ENCODE measurements around the gene PTPRN2. TPM values are rescaled to one million over a fixed set of nuclear protein-coding genes. Genes with fewer than 3 reads are reported as not detected.

Gene PTPRN2
- total RNA-seq, 1 experiment from 2014 or later, result 2.1 TPM

DNA sequence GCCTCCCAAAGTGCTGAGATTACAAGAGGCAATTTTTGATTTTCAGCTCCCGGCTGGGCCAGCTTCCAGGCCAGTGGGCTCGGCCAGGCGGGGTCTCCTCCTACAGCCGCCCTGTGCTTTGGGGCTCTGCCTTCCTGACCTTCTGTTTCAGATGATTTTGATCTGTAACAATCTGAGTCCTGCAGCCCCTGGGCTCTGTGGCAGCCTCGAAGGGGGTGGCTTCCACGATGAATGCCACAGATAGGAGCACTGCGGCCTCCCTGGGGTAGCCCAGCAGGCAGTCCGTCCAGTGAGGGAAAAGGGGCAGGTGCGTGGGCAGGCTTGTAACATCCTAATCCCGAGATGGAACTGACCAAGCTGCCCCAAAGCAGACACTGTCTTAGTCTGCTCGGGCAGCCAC lies 1073.3 kb downstream of the PTPRN2 start:
- intact Hi-C loops (cut with micrococcal nuclease), result no loop called here
- no peak for ATAC-seq
- no peak overlapping the region for H3K4me2 ChIP-seq (ENCODE audit: low read length)
- RAD21 ChIA-PET (ENCODE audit: low non-redundant PET in 1 of 2, low total read pairs in 2 of 2, uncharacterized antibody in 2 of 2, unreplicated experiment in 2 of 2), result no interaction called here
- no peak overlapping the region for H3K9ac ChIP-seq (ENCODE audit: low read length)
- no peak overlapping the region for H3K4me3 ChIP-seq (replicated peaks in 1 of 2; ENCODE audit: low read depth in 1 of 2, low read length in 2 of 2)
- DNase-seq (ENCODE audit: low read depth, low spot score), result no peak
- TF ChIP-seq RAD21 (IDR thresholded peaks at IDR 0.05; ENCODE audit: low read depth) (no peak), ZNF274 (IDR thresholded peaks at IDR 0.05; ENCODE audit: low read depth, low read length) (no peak), FOSL1 (IDR thresholded peaks at IDR 0.05; ENCODE audit: low read depth) (no peak), SIN3A (IDR thresholded peaks at IDR 0.05; ENCODE audit: low read depth) (no peak), SRF (IDR thresholded peaks at IDR 0.05; ENCODE audit: low read depth) (no peak), POLR2A (IDR thresholded peaks at IDR 0.05; ENCODE audit: borderline replicate concordance, extremely low read depth, insufficient read depth, insufficient read length) (no peak), EZH2phosphoT487 (IDR thresholded peaks at IDR 0.05; ENCODE audit: borderline replicate concordance) (no peak), EZH2 (IDR thresholded peaks at IDR 0.05) (no peak), JUND (IDR thresholded peaks at IDR 0.05) (no peak), CBX3 (IDR thresholded peaks at IDR 0.05; ENCODE audit: low read depth) (no peak), SP1 (IDR thresholded peaks at IDR 0.05; ENCODE audit: low read depth) (no peak), CEBPB (IDR thresholded peaks at IDR 0.05; ENCODE audit: low read depth) (no peak), ZFX (IDR thresholded peaks at IDR 0.05) (no peak)
- TF ChIP-seq, protein P1, sequence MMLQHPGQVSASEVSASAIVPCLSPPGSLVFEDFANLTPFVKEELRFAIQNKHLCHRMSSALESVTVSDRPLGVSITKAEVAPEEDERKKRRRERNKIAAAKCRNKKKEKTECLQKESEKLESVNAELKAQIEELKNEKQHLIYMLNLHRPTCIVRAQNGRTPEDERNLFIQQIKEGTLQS (IDR thresholded peaks at IDR 0.05), result no peak
- no peaks in the 10 kb centered on the region for H3K36me3 ChIP-seq (ENCODE audit: control insufficient read depth in 1 of 2, insufficient read depth in 2 of 2, low read length in 2 of 2)
- H2AFZ ChIP-seq (ENCODE audit: low read depth, low read length, poor library complexity, severe bottlenecking), result no peak overlapping the region
- H3K9me3 ChIP-seq (ENCODE audit: control insufficient read depth in 1 of 2, insufficient read depth in 1 of 2, low read depth in 1 of 2, low read length in 2 of 2), result no peaks in the 10 kb centered on the region
- POLR2A ChIA-PET, result no interaction called here
- peaks cover 5% of the 10 kb centered on the region for H3K27me3 ChIP-seq (ENCODE audit: insufficient read depth, low read length)
- no peaks in the 10 kb centered on the region for H3K79me2 ChIP-seq (ENCODE audit: insufficient read depth, low read length)
- CTCF ChIA-PET, result no interaction called here
- H3K4me1 ChIP-seq (ENCODE audit: control insufficient read depth in 1 of 2, insufficient read depth in 2 of 2, low read length in 2 of 2), result no peaks in the 10 kb centered on the region
- no peaks in the 10 kb centered on the region for H4K20me1 ChIP-seq (ENCODE audit: insufficient read depth)
- no TSS peak for BruUV-seq (replicated peaks)
- no peak overlapping the region for H3K27ac ChIP-seq (ENCODE audit: low read depth, low read length)
- H3K9me2 ChIP-seq (ENCODE audit: insufficient read depth), result no peaks in the 10 kb centered on the region

DNA sequence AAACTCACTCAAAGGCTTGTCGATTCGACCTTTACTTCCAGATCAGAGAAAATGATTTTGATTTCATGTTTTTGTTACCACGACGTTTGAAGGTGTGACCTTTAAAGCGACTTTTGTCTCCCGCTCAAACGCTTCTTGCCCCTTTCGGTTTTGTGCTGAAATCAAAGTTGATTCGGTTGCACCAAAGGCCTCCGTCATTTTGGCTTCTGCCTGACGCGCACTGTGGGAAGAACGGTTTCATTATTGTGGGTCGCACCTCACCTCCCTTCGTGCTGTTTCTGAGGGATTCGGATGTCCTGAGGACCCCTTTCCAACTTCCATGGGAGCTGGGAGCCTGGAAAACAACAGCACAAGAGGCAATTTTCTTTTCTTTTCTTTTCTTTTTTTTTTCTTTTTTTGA lies 1073.9 kb downstream of the PTPRN2 start:
- Histone ChIP-seq H3K36me3 (ENCODE audit: control insufficient read depth in 1 of 2, insufficient read depth in 2 of 2, low read length in 2 of 2) (no peaks in the 10 kb centered on the region), H3K9ac (ENCODE audit: low read length) (no peak overlapping the region), H3K9me2 (ENCODE audit: insufficient read depth) (no peaks in the 10 kb centered on the region), H2AFZ (ENCODE audit: low read depth, low read length, poor library complexity, severe bottlenecking) (no peak overlapping the region), H3K4me1 (ENCODE audit: control insufficient read depth in 1 of 2, insufficient read depth in 2 of 2, low read length in 2 of 2) (no peaks in the 10 kb centered on the region), H4K20me1 (ENCODE audit: insufficient read depth) (no peaks in the 10 kb centered on the region), H3K27me3 (ENCODE audit: insufficient read depth, low read length) (peaks cover 6% of the 10 kb centered on the region), H3K9me3 (ENCODE audit: control insufficient read depth in 1 of 2, insufficient read depth in 1 of 2, low read depth in 1 of 2, low read length in 2 of 2) (no peaks in the 10 kb centered on the region), H3K4me3 (replicated peaks in 1 of 2; ENCODE audit: low read depth in 1 of 2, low read length in 2 of 2) (no peak overlapping the region), H3K27ac (ENCODE audit: low read depth, low read length) (no peak overlapping the region), H3K4me2 (ENCODE audit: low read length) (no peak overlapping the region), H3K79me2 (ENCODE audit: insufficient read depth, low read length) (no peaks in the 10 kb centered on the region)
- no TSS peak for BruUV-seq (replicated peaks)
- DNase-seq (ENCODE audit: low read depth, low spot score) (no peak), ATAC-seq (no peak)
- ChIA-PET CTCF (no interaction called here), RAD21 (ENCODE audit: low non-redundant PET in 1 of 2, low total read pairs in 2 of 2, uncharacterized antibody in 2 of 2, unreplicated experiment in 2 of 2) (no interaction called here), POLR2A (no interaction called here)
- TF ChIP-seq JUND (IDR thresholded peaks at IDR 0.05), result no peak
- no peak for TF ChIP-seq EGR1 (IDR thresholded peaks at IDR 0.05; ENCODE audit: low read depth)
- TF ChIP-seq CBX3 (IDR thresholded peaks at IDR 0.05; ENCODE audit: low read depth), result no peak
- TF ChIP-seq EZH2phosphoT487 (IDR thresholded peaks at IDR 0.05; ENCODE audit: borderline replicate concordance), result no peak
- no peak for TF ChIP-seq CEBPB (IDR thresholded peaks at IDR 0.05; ENCODE audit: low read depth)
- TF ChIP-seq TCF7L2 (IDR thresholded peaks at IDR 0.05; ENCODE audit: borderline replicate concordance, extremely low read depth, insufficient read depth, insufficient read length), result no peak
- TF ChIP-seq RAD21 (IDR thresholded peaks at IDR 0.05; ENCODE audit: low read depth), result no peak
- no peak for TF ChIP-seq CTCF (IDR thresholded peaks at IDR 0.05 in 2 of 3, conservative IDR thresholded peaks at IDR 0.05 in 1 of 3; ENCODE audit: borderline replicate concordance in 1 of 3, insufficient read depth in 1 of 3, low read depth in 2 of 3, low read length in 2 of 3)
- intact Hi-C loops (cut with micrococcal nuclease), result no loop called here
